ENCODE data around the gene NODAL.

DNA sequence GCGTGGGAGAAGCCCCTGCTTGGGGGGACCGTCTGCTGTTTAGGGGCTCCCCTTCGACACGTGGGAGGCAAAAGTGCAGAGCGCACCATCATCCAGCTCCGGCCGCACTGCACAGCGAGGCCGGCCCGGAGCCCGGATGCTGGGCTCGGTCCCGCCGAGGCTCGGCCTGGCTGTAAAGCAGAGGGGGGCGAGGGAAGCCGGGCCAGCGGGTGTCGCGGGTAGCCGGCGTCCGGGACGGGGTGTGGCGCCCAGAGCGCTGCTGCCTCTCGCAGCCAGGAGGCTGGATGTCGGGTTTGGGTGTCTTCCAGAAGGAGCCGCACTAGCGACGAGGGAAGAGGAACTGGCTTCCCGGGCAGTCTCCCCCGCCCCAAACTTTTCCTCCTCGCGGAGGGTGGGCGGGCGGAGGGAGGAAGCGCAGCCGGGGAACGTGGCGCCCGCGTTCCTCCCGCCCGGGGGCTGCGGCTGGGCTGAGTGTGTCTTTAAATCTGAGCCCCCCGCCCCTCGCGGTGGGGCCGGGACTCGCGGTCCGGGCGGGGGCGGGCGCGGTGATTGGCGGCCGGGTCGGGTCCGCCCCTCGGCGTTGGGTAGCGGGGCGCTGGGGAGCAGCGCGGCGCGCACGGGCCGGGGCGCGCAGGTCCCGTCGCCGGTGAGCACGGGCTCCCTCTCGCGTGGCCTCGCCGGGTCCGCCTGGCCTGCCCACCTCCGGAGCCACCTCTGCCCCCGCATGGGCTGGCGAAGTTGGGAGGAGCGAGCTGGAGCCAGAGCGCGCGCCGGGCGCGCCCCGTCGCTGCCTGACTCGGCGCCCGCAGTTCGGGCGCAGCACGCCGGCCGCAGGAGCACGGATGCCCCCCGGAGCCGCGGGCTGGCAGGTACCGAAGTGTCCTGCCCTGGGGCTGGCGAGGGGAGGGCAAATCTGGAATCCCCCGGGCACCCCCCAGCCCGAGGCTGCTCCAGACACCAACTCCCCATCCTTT lies 37.0 kb upstream of the NODAL start, which contains the start of gene PALD1:
- TF ChIP-seq POLR2A (IDR thresholded peaks at IDR 0.05; ENCODE audit: low read length) (no peak), GATA1 (IDR thresholded peaks at IDR 0.05; ENCODE audit: low read depth, low read length) (no peak)

Measured in erythroblast (primary cell).